Adrenal gland (tissue), 12 donors: ENCODE measurements around the gene KDM6B. TPM values are rescaled to one million over a fixed set of nuclear protein-coding genes. Genes with fewer than 3 reads are reported as not detected.

Experiments used
- DNase-seq, 7 donors: peaks; one replicate each; pipeline ENCODE4 v3.0.0-alpha.2; 2019 to 2020
- H3K27ac ChIP-seq, 5 donors: fragments of 200-600 bp; sonication (generic) in 4 of 5; 1 replicate in 3 of 5; 2 replicates in 2 of 5; pipeline versions ENCODE4 v1.5.1 to v1.8.0; 2016 to 2020; ENCODE audit warnings: mild to moderate bottlenecking in 1 of 5
- H3K27me3 ChIP-seq: fragments of 200-600 bp; 2 replicates; pipeline ENCODE4 v1.8.0; 2021
- H3K36me3 ChIP-seq, 2 donors: fragments of 200-600 bp; replicated peaks in 1 of 2; 1 replicate in 1 of 2; 2 replicates in 1 of 2; pipeline versions ENCODE4 v1.5.1 to v1.8.0; 2018 to 2022
- H3K4me1 ChIP-seq, 2 donors: fragments of 200-600 bp; replicated peaks in 1 of 2; 1 replicate in 1 of 2; 2 replicates in 1 of 2; pipeline versions ENCODE4 v1.5.1 to v1.8.0; 2018 to 2021
- H3K4me3 ChIP-seq, 4 donors: fragments of 200-600 bp; sonication (generic) in 3 of 4; one replicate each; pipeline ENCODE4 v1.5.1; 2016 to 2018
- H3K9me3 ChIP-seq, 3 donors: fragments of 200-600 bp; sonication (generic) in 1 of 3; replicated peaks in 1 of 3; 1 replicate in 2 of 3; 2 replicates in 1 of 3; pipeline versions ENCODE4 v1.5.1 to v1.8.0; 2016 to 2021
- POLR2A ChIP-seq, 2 donors: fragments of 450-650 bp; IDR thresholded peaks; one replicate each; pipeline ENCODE4 v1.6.1; 2017; ENCODE audit warnings: antibody characterized with exemption in 2 of 2, mild to moderate bottlenecking in 2 of 2, moderate library complexity in 1 of 2
- WGBS, 4 donors: extraction: QIAGEN DNeasy Blood & Tissue Kit in 2 of 4; methylation state at CpG; one replicate each; pipeline versions ENCODE4 v1.1.5 to v1.1.7; 2013 to 2017; 5-methylcytosine and 5-hydroxymethylcytosine counted together
- intact Hi-C, 2 donors: fragments of 100-400 bp; cut with DNase I; formaldehyde crosslinking; loops; one replicate each; pipeline versions ENCODE4 v1.14.1 to v1.15.0; 2022 to 2023
- polyA plus RNA-seq, 3 donors: library from polyadenylated mRNA; stranded (reverse); fragments of 200-250 nt in 2 of 3; fragments of 350-450 nt in 1 of 3; fragmentation: Illumina TruSeq in 1 of 3; extraction: RNeasy Lipid Tissue Mini Kit (QIAGEN cat#74804) in 1 of 3; gene quantifications; one replicate each; pipeline ENCODE4 v1.2.3, GENCODE V29; 2013 to 2014
- total RNA-seq, 9 donors: library from RNA; depleted of rRNA in 4 of 9; stranded (reverse); fragments of >200 nt in 4 of 9; fragments of 120-200 nt in 1 of 9; fragmentation: NEBNext Ultra II Directional in 1 of 9; extraction: Animal tissue kit (Norgen Biotek cat#: 25700) in 1 of 9; gene quantifications; one replicate each; pipeline versions ENCODE4 v1.1.0 to v1.2.4, GENCODE V29; 2013 to 2023
- TF ChIP-seq, protein P1 (sequence below), 6 experiments: fragments of 450-650 bp in 4 of 6; fragments of 200-600 bp in 2 of 6; sonication (generic) in 1 of 6; IDR thresholded peaks; 1 replicate in 5 of 6; 2 replicates in 1 of 6; pipeline versions ENCODE4 v1.5.1 to v1.8.0; 2016 to 2021; ENCODE audit warnings: antibody characterized with exemption in 6 of 6, mild to moderate bottlenecking in 2 of 6, moderate library complexity in 1 of 6
- donor health status: healthy with polysubstance abuse.
- donor health status: Bipolar disorder and iron deficiency.
- donor health status: DM: yes; HTN: yes; CAD: no.
- donor health status: DM: no; HTN: no; CAD: no.
- donor health status: DM: no; HTN: no; CAD: no.
- donor health status: DM: yes; HTN: yes; CAD: no.

KDM6B gene
- total and polyA plus RNA-seq, 12 donors: 2.2 to 35.9 (median 11.2) TPM

DNA sequence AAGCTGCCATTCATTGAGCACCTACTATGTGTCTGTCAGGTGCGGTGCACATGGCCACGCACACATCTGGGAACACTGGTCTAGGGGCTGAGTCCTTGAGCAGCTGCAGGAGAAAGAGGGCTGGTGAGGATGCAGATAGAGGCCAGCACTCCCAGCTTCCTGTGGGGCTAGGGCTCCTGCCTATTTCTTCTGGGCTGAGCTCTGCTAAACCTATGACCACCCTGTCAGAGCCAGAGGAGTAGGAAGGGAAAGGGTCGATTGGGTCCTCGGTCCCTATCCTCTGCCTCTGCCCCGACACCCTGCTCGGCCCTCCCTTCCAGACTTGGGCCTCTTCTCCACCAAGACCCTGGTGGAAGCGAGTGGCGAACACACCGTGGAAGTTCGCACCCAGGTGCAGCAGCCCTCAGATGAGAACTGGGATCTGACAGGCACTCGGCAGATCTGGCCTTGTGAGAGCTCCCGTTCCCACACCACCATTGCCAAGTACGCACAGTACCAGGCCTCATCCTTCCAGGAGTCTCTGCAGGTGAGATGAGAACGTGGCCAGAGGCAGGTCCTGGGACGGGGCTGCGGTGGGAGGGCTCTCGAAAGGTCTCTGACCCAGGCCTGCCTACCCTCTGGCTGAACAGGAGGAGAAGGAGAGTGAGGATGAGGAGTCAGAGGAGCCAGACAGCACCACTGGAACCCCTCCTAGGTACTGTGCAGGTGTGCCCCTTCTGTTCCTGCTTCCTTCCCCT lies 16.9 kb downstream of the KDM6B start:
- H3K36me3 ChIP-seq: peaks cover 0 to 73% of the 10 kb centered on the region in 2 donors
- no peaks in the 10 kb centered on the region for H3K27me3 ChIP-seq
- peak in 5 of 7 donors; percentile 20 to 65 (median 34) for DNase-seq
- H3K4me3 ChIP-seq: no peak overlapping the region
- 85 to 87% (median 86%) methylated on average over 13 to 17 of the region's 17 CpGs for WGBS, 4 donors
- no peaks in the 10 kb centered on the region for H3K9me3 ChIP-seq
- H3K4me1 ChIP-seq: peaks cover 13 to 30% of the 10 kb centered on the region in 2 donors
- intact Hi-C loops: loop anchor here in 1 of 2 donors (5.0 kb wide), 1 partner anchor 136 kb away; no protein-coding TSS in a partner anchor
- TF ChIP-seq, protein P1, sequence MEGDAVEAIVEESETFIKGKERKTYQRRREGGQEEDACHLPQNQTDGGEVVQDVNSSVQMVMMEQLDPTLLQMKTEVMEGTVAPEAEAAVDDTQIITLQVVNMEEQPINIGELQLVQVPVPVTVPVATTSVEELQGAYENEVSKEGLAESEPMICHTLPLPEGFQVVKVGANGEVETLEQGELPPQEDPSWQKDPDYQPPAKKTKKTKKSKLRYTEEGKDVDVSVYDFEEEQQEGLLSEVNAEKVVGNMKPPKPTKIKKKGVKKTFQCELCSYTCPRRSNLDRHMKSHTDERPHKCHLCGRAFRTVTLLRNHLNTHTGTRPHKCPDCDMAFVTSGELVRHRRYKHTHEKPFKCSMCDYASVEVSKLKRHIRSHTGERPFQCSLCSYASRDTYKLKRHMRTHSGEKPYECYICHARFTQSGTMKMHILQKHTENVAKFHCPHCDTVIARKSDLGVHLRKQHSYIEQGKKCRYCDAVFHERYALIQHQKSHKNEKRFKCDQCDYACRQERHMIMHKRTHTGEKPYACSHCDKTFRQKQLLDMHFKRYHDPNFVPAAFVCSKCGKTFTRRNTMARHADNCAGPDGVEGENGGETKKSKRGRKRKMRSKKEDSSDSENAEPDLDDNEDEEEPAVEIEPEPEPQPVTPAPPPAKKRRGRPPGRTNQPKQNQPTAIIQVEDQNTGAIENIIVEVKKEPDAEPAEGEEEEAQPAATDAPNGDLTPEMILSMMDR (IDR thresholded peaks at IDR 0.05): no peak
- TF ChIP-seq POLR2A (IDR thresholded peaks at IDR 0.05): no peak
- H3K27ac ChIP-seq: peak overlapping the region in 1 of 5 donors; percentile 5

DNA sequence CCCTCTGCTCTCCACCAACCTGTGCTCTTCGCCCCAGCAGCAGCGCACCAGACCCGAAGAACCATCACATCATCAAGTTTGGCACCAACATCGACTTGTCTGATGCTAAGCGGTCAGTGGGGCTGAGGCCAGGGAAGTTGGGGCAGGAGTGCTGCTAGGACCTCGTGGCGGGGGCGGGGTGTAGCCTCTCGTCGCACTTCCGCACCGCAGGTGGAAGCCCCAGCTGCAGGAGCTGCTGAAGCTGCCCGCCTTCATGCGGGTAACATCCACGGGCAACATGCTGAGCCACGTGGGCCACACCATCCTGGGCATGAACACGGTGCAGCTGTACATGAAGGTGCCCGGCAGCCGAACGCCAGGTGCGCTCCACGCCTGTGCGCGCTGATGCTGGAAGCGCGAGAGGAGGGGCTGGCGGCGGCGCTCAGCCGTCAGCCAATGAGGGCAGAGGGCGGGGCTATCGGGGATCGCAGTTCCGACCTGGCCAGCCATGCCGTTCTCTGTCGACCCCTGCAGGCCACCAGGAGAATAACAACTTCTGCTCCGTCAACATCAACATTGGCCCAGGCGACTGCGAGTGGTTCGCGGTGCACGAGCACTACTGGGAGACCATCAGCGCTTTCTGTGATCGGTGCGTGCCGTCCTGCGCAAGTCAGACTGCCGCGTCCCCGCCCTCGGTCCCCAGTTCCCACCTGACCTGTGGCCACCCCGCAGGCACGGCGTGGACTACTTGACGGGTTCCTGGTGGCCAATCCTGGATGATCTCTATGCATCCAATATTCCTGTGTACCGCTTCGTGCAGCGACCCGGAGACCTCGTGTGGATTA lies 17.6 kb downstream of the KDM6B start:
- no peaks in the 10 kb centered on the region for H3K9me3 ChIP-seq
- DNase-seq: peak; percentile 87 to 94 (median 93)
- WGBS, 4 donors: 15 to 35% (median 19%) methylated on average over 17 to 60 of the region's 60 CpGs
- peak overlapping the region in 1 of 5 donors; percentile 36 for H3K27ac ChIP-seq
- H3K36me3 ChIP-seq: peaks cover 0 to 66% of the 10 kb centered on the region in 2 donors
- H3K27me3 ChIP-seq: no peaks in the 10 kb centered on the region
- no peak overlapping the region for H3K4me3 ChIP-seq
- no peak for TF ChIP-seq POLR2A (IDR thresholded peaks at IDR 0.05)
- TF ChIP-seq, protein P1 (IDR thresholded peaks at IDR 0.05): peak; percentile 97 to 99 (median 98)
- peaks cover 19 to 38% of the 10 kb centered on the region in 2 donors for H3K4me1 ChIP-seq
- intact Hi-C loops: loop anchor here in 1 of 2 donors (2.0 to 5.0 kb wide), 2 partner anchors 29 to 136 kb away; no protein-coding TSS in a partner anchor

DNA sequence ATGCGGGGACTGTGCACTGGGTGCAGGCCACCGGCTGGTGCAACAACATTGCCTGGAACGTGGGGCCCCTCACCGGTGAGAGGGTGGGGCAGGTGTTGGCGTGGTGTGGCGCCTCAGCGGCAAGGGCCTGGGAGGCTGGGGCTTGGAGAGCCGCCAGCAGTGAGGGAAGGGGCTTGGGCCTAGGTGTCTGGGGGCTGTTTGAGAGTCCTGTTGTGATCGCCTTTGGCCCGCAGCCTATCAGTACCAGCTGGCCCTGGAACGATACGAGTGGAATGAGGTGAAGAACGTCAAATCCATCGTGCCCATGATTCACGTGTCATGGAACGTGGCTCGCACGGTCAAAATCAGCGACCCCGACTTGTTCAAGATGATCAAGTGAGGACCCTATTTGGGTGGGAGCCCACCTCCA lies 18.2 kb downstream of the KDM6B start:
- Histone ChIP-seq H3K36me3 (peaks cover 0 to 61% of the 10 kb centered on the region in 2 donors), H3K9me3 (no peaks in the 10 kb centered on the region), H3K27me3 (no peaks in the 10 kb centered on the region), H3K27ac (peak overlapping the region in 1 of 5 donors; percentile 25), H3K4me1 (peaks cover 19 to 41% of the 10 kb centered on the region in 2 donors), H3K4me3 (no peak overlapping the region)
- intact Hi-C loops: loop anchor here in 1 of 2 donors (2.0 to 5.0 kb wide), 2 partner anchors 29 to 135 kb away; no protein-coding TSS in a partner anchor
- WGBS, 4 donors: 63 to 75% (median 65%) methylated on average over 11 to 20 of the region's 20 CpGs
- TF ChIP-seq, protein P1 (IDR thresholded peaks at IDR 0.05): no peak
- TF ChIP-seq POLR2A (IDR thresholded peaks at IDR 0.05): no peak
- DNase-seq: peak in 5 of 7 donors; percentile 29 to 72 (median 37)
